Tibial nerve (tissue), 4 donors: ENCODE results near the gene CCDC74A.
"Not testable (repeated sequence)": the region's sequence is repeated elsewhere in the genome, so short reads cannot be mapped to it uniquely, and the experiment has no call there.

Source experiments
- CTCF ChIP-seq, 5 experiments: fragments of 200-600 bp in 3 of 5; fragments of 450-650 bp in 2 of 5; sonication (generic) in 3 of 5; IDR thresholded peaks; one replicate each; pipeline ENCODE4 v1.5.1; 2016 to 2019; ENCODE audit warnings: antibody characterized with exemption in 5 of 5, mild to moderate bottlenecking in 3 of 5, moderate library complexity in 2 of 5
- EP300 ChIP-seq, 2 donors: sonication (generic); formaldehyde crosslinking; IDR thresholded peaks; one replicate each; pipeline ENCODE4 v1.6.1; 2017; ENCODE audit warnings: antibody characterized with exemption in 2 of 2, mild to moderate bottlenecking in 1 of 2
- POLR2A ChIP-seq, 2 donors: fragments of 450-650 bp; IDR thresholded peaks; one replicate each; pipeline ENCODE4 v1.6.1; 2017; ENCODE audit warnings: antibody characterized with exemption in 2 of 2, mild to moderate bottlenecking in 2 of 2, moderate library complexity in 2 of 2

- TF ChIP-seq CTCF, POLR2A, EP300 (IDR thresholded peaks at IDR 0.05): not testable (repeated sequence)
Observed at GRCh38 chr2:131480351-131480750, 47.3 kb upstream of the CCDC74A start.
